ENCODE data around the gene MCF2L. TPM values are rescaled to one million over a fixed set of nuclear protein-coding genes. Genes with fewer than 3 reads are reported as not detected.
"Not testable (repeated sequence)": the region's sequence is repeated elsewhere in the genome, so short reads cannot be mapped to it uniquely, and the experiment has no call there.

MCF2L gene
- total RNA-seq, 1 donor from 2014 or later: 8.3 TPM

GRCh38 chr13:113094410-113094800, 125.4 kb downstream of the MCF2L start:
- DNase-seq (ENCODE audit: low read depth): no peak

GRCh38 chr13:113095146-113096051, 126.4 kb downstream of the MCF2L start:
- no peak for DNase-seq (ENCODE audit: low read depth)

GRCh38 chr13:113096052-113096744, 127.2 kb downstream of the MCF2L start:
- no peak for DNase-seq (ENCODE audit: low read depth)

GRCh38 chr13:113096745-113097305, 127.8 kb downstream of the MCF2L start:
- no peak for DNase-seq (ENCODE audit: low read depth)

- no peak for DNase-seq (ENCODE audit: low read depth)
These were observed 128.6 kb downstream of the MCF2L start for GRCh38 chr13:113097651-113098050.

GRCh38 chr13:113098162-113098732, 129.2 kb downstream of the MCF2L start:
- no peak for DNase-seq (ENCODE audit: low read depth)

GRCh38 chr13:113099142-113099541, 130.1 kb downstream of the MCF2L start:
- no peak for DNase-seq (ENCODE audit: low read depth)

GRCh38 chr13:113102302-113102701, 133.3 kb downstream of the MCF2L start:
- not testable (repeated sequence) for DNase-seq (ENCODE audit: low read depth)

GRCh38 chr13:113102727-113103126, 133.7 kb downstream of the MCF2L start:
- no peak for DNase-seq (ENCODE audit: low read depth)

GRCh38 chr13:113103646-113104045, 134.6 kb downstream of the MCF2L start:
- no peak for DNase-seq (ENCODE audit: low read depth)

GRCh38 chr13:113105032-113105920, 136.3 kb downstream of the MCF2L start, which contains the start of gene F7:
F7 (plus strand) TSS chr13:113105791; CDS start chr13:113105842, 51 bp downstream.
- DNase-seq (ENCODE audit: low read depth): no peak

GRCh38 chr13:113105921-113106452, 137.0 kb downstream of the MCF2L start:
- DNase-seq (ENCODE audit: low read depth): no peak

- no peak for DNase-seq (ENCODE audit: low read depth)
These were observed 137.8 kb downstream of the MCF2L start for GRCh38 chr13:113106711-113107351.

- not testable (repeated sequence) for DNase-seq (ENCODE audit: low read depth)
These were observed 139.5 kb downstream of the MCF2L start for GRCh38 chr13:113108521-113108920.

- DNase-seq (ENCODE audit: low read depth): no peak
These were observed 140.4 kb downstream of the MCF2L start for GRCh38 chr13:113109151-113110047.

GRCh38 chr13:113110048-113110851, 141.2 kb downstream of the MCF2L start:
- DNase-seq (ENCODE audit: low read depth): no peak

- DNase-seq (ENCODE audit: low read depth): no peak
These were observed 141.9 kb downstream of the MCF2L start for GRCh38 chr13:113110852-113111315.

GRCh38 chr13:113111821-113112220, 142.8 kb downstream of the MCF2L start:
- not testable (repeated sequence) for DNase-seq (ENCODE audit: low read depth)
